Activated T-cell treated with anti-CD3 and anti-CD28 coated beads for 1 hour (primary cell): ENCODE data around the gene POM121.
"Not testable (repeated sequence)": the region's sequence is repeated elsewhere in the genome, so short reads cannot be mapped to it uniquely, and the experiment has no call there.

Source experiments
- DNase-seq: peaks from one replicate; pipeline ENCODE4 v3.0.0-alpha.2; 2020; ENCODE audit warnings: low read depth

Gene POM121

GRCh38 chr7:72924733-72925545 lies at the start of gene POM121:
Gene POM121 (plus strand): TSS chr7:72925095. CDS start chr7:72925122, 27 bp downstream.
- peak; percentile 77 for DNase-seq

- peak; percentile 57 for DNase-seq
These were observed 45.7 kb upstream of the POM121 start for GRCh38 chr7:72879079-72879736.

GRCh38 chr7:72879737-72880215 lies 45.1 kb upstream of the POM121 start:
- DNase-seq = peak; percentile 14

- not testable (repeated sequence) for DNase-seq
These were observed 33.1 kb upstream of the POM121 start for GRCh38 chr7:72891750-72892149.

GRCh38 chr7:72904740-72905139 lies 20.2 kb upstream of the POM121 start:
- DNase-seq = not testable (repeated sequence)

GRCh38 chr7:72908422-72908821 lies 16.5 kb upstream of the POM121 start:
- DNase-seq = not testable (repeated sequence)

GRCh38 chr7:72911395-72911794 lies 13.5 kb upstream of the POM121 start:
- not testable (repeated sequence) for DNase-seq

- DNase-seq = not testable (repeated sequence)
These were observed 11.1 kb upstream of the POM121 start for GRCh38 chr7:72913750-72914149.

GRCh38 chr7:72914756-72915525 lies 10.0 kb upstream of the POM121 start:
- peak; percentile 31 for DNase-seq

- DNase-seq = no peak
These were observed 5.6 kb upstream of the POM121 start for GRCh38 chr7:72919256-72919775.

- DNase-seq = no peak
These were observed 536 bp upstream of the POM121 start for GRCh38 chr7:72924386-72924732.

GRCh38 chr7:72925546-72926120 lies 738 bp downstream of the POM121 start:
- no peak for DNase-seq

GRCh38 chr7:72927791-72928190 lies 2.9 kb downstream of the POM121 start:
- DNase-seq = not testable (repeated sequence)

- DNase-seq = not testable (repeated sequence)
These were observed 3.3 kb downstream of the POM121 start for GRCh38 chr7:72928216-72928615.

GRCh38 chr7:72942022-72942705 lies 17.3 kb downstream of the POM121 start:
- DNase-seq = not testable (repeated sequence)

- DNase-seq = not testable (repeated sequence)
These were observed 18.1 kb downstream of the POM121 start for GRCh38 chr7:72942956-72943355.

- not testable (repeated sequence) for DNase-seq
These were observed 20.0 kb downstream of the POM121 start for GRCh38 chr7:72944937-72945336.

GRCh38 chr7:72945597-72945996 lies 20.7 kb downstream of the POM121 start:
- not testable (repeated sequence) for DNase-seq

- DNase-seq = not testable (repeated sequence)
These were observed 21.3 kb downstream of the POM121 start for GRCh38 chr7:72946130-72946745.

- DNase-seq = not testable (repeated sequence)
These were observed 23.8 kb downstream of the POM121 start for GRCh38 chr7:72948714-72949113.

GRCh38 chr7:72949276-72949675 lies 24.4 kb downstream of the POM121 start:
- not testable (repeated sequence) for DNase-seq
